Measurements from ENCODE around the gene FYN. TPM values are rescaled to one million over a fixed set of nuclear protein-coding genes. Genes with fewer than 3 reads are reported as not detected.

FYN gene
- total and polyA plus RNA-seq, 10 of the 15 experiments (the other 5 are each of a cell fraction or from before 2014, with no cell fraction given) = 51.4 to 247 (median 138) TPM

DNA sequence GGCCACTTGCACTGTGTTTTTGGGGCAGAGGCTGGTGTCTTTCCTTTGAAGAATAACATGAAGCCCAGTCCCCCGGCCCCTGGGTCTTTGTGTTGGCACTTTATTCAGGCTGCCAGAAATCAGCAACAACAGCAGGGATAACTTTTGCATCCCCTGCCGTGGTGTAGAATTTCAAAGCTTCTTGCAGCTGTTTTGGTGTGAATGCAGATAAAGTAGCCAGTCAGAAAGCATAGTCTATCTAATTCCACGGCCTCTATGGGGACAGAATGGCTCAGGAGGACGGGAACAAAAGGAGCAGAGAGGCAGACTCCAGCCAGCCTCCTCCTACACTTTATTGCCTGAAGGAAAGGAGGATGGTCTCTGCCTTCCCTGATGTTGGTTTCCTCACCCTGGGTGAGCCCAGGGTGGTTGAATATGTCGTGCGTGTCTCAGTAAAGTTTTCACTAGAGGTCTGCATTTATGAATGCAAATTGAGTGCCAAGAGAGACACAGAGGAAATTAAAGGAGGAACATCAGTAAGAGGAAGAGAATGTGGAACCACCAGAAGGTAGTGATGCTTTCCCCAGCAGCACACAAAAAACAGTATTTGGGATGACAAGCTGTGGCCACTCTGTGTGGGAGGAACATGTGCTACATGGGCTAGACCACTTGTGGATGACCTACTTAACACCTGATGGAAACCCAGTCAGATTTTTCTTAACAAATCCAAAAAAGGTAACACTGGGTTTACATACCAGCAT lies 141.6 kb downstream of the FYN start (continued):
- TF ChIP-seq MYB (IDR thresholded peaks at IDR 0.05; ENCODE audit: borderline replicate concordance, low read depth, low read length) (no peak), POU2F2 (IDR thresholded peaks at IDR 0.05; ENCODE audit: borderline replicate concordance, low read depth, low read length) (no peak), NR2F1 (conservative IDR thresholded peaks at IDR 0.05) (0 out of 2 replicates have a peak, but pooled peaks have one; percentile 29), MTA2 (IDR thresholded peaks at IDR 0.05; ENCODE audit: low read depth) (peak; percentile 33; the same call in 1 of the 2 replicates), FOS (IDR thresholded peaks at IDR 0.05; ENCODE audit: borderline replicate concordance, extremely low read depth, insufficient read length) (no peak), USF2 (IDR thresholded peaks at IDR 0.05; ENCODE audit: borderline replicate concordance, low read depth, low read length) (no peak), NBN (IDR thresholded peaks at IDR 0.05) (no peak), SMAD1 (IDR thresholded peaks at IDR 0.05; ENCODE audit: low read depth, partially characterized antibody) (no peak), MTA3 (IDR thresholded peaks at IDR 0.05; ENCODE audit: borderline replicate concordance, low read length) (no peak), WRNIP1 (IDR thresholded peaks at IDR 0.05; ENCODE audit: borderline replicate concordance, low read depth, low read length) (no peak), ZZZ3 (IDR thresholded peaks at IDR 0.05; ENCODE audit: control insufficient read depth, insufficient read length, low read depth) (no peak), SMAD5 (IDR thresholded peaks at IDR 0.05; ENCODE audit: low read depth) (no peak), E4F1 (IDR thresholded peaks at IDR 0.05; ENCODE audit: borderline replicate concordance, partially characterized antibody) (no peak), GABPA (IDR thresholded peaks at IDR 0.05; ENCODE audit: low read depth) (no peak), ETV6 (conservative IDR thresholded peaks at IDR 0.05 in 1 of 2, IDR thresholded peaks at IDR 0.05 in 1 of 2; ENCODE audit: borderline replicate concordance in 1 of 2, low read depth in 1 of 2) (no peak), NFYA (IDR thresholded peaks at IDR 0.05; ENCODE audit: borderline replicate concordance, low read depth, low read length) (no peak), CEBPB (IDR thresholded peaks at IDR 0.05; ENCODE audit: borderline replicate concordance in 1 of 2, low read depth in 2 of 2, low read length in 2 of 2) (no peak), RFX5 (IDR thresholded peaks at IDR 0.05; ENCODE audit: low read depth, low read length) (no peak)
- TF ChIP-seq, protein P1, sequence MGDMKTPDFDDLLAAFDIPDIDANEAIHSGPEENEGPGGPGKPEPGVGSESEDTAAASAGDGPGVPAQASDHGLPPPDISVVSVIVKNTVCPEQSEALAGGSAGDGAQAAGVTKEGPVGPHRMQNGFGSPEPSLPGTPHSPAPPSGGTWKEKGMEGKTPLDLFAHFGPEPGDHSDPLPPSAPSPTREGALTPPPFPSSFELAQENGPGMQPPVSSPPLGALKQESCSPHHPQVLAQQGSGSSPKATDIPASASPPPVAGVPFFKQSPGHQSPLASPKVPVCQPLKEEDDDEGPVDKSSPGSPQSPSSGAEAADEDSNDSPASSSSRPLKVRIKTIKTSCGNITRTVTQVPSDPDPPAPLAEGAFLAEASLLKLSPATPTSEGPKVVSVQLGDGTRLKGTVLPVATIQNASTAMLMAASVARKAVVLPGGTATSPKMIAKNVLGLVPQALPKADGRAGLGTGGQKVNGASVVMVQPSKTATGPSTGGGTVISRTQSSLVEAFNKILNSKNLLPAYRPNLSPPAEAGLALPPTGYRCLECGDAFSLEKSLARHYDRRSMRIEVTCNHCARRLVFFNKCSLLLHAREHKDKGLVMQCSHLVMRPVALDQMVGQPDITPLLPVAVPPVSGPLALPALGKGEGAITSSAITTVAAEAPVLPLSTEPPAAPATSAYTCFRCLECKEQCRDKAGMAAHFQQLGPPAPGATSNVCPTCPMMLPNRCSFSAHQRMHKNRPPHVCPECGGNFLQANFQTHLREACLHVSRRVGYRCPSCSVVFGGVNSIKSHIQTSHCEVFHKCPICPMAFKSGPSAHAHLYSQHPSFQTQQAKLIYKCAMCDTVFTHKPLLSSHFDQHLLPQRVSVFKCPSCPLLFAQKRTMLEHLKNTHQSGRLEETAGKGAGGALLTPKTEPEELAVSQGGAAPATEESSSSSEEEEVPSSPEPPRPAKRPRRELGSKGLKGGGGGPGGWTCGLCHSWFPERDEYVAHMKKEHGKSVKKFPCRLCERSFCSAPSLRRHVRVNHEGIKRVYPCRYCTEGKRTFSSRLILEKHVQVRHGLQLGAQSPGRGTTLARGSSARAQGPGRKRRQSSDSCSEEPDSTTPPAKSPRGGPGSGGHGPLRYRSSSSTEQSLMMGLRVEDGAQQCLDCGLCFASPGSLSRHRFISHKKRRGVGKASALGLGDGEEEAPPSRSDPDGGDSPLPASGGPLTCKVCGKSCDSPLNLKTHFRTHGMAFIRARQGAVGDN (IDR thresholded peaks at IDR 0.05) = 0 out of 2 replicates have a peak, but pooled peaks have one; percentile 16
- TF ChIP-seq, protein P2, sequence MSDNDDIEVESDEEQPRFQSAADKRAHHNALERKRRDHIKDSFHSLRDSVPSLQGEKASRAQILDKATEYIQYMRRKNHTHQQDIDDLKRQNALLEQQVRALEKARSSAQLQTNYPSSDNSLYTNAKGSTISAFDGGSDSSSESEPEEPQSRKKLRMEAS (IDR thresholded peaks at IDR 0.05; ENCODE audit: low read depth, low read length) = no peak
